Endothelial cell of umbilical vein (primary cell): Measurements from ENCODE around the gene ERGIC1. TPM values are rescaled to one million over a fixed set of nuclear protein-coding genes. Genes with fewer than 3 reads are reported as not detected.
A peak's percentile ranks its signal among the peaks of the same experiment; 100 is the strongest.
"Not testable (repeated sequence)": the region's sequence is repeated elsewhere in the genome, so short reads cannot be mapped to it uniquely, and the experiment has no call there.

Experiments
- BruUV-seq: library from RNA; stranded (reverse); fragments of 400-500 nt; replicated peaks from 2 replicates; lab custom pipeline; 2021; lab: Mats Ljungman, UMichigan
- CTCF ChIA-PET: fragments of 300-600, 350-600 bp; sonication (Branson Sonifier 250); formaldehyde crosslinking; loops from one replicate; lab custom pipeline; 2021; ENCODE audit warnings: antibody characterized with exemption, inconsistent platforms; lab: Charles Lee
- POLR2A ChIA-PET: fragments of 300-600, 350-600 bp; sonication (Branson Sonifier 250); formaldehyde crosslinking; loops from one replicate; lab custom pipeline; 2021; ENCODE audit warnings: antibody characterized with exemption, inconsistent platforms; lab: Charles Lee
- DNase-seq: peaks from one replicate; pipeline ENCODE4 v3.0.0-alpha.2; 2011; ENCODE audit warnings: low read depth, low spot score
- FAIRE-seq: peaks from 2 replicates; lab custom pipeline; 2011; peaks lifted over from hg19 to GRCh38; lab: Jason Lieb, UNC
- H2AFZ ChIP-seq: 2 replicates; pipeline ENCODE4 v1.6.0; 2012; ENCODE audit warnings: low read depth, low read length, control low read depth, inconsistent platforms
- H3K27ac ChIP-seq: 2 replicates; pipeline ENCODE4 v1.5.1; 2011; ENCODE audit warnings: low read depth, mild to moderate bottlenecking, control low read depth, low read length, moderate library complexity; ENCODE audit not compliant: insufficient read depth
- H3K27me3 ChIP-seq, 2 experiments: 2 replicates each; pipeline versions ENCODE4 v1.6.0 to v1.6.1; 2011; ENCODE audit warnings: low read length in 2 of 2, mixed read lengths in 1 of 2; ENCODE audit not compliant: control insufficient read depth in 2 of 2, insufficient read depth in 2 of 2
- H3K36me3 ChIP-seq, 2 experiments: 2 replicates in 1 of 2; 3 replicates in 1 of 2; pipeline ENCODE4 v1.5.1; 2011; ENCODE audit warnings: low read length in 2 of 2, mild to moderate bottlenecking in 1 of 2, moderate library complexity in 1 of 2; ENCODE audit not compliant: control insufficient read depth in 2 of 2, insufficient read depth in 2 of 2; ENCODE audit errors: extremely low read depth in 1 of 2
- H3K4me1 ChIP-seq: 3 replicates; pipeline ENCODE4 v1.5.1; 2011; ENCODE audit warnings: mild to moderate bottlenecking, low read length; ENCODE audit not compliant: control insufficient read depth, insufficient read depth; ENCODE audit errors: extremely low read depth
- H3K4me2 ChIP-seq: 2 replicates; pipeline ENCODE4 v1.6.1; 2011; ENCODE audit warnings: low read length, control low read depth, mixed read lengths; ENCODE audit not compliant: insufficient read depth
- H3K4me3 ChIP-seq, 3 experiments: fragments of 200-600 bp in 1 of 3; sonication (generic), shearing (Covaris generic) in 1 of 3; replicated peaks in 1 of 3; 2 replicates each; pipeline ENCODE4 v1.5.1; 2011 to 2016; ENCODE audit warnings: control low read depth in 3 of 3, low read length in 3 of 3, mild to moderate bottlenecking in 2 of 3, inconsistent platforms in 1 of 3, low read depth in 1 of 3, moderate library complexity in 1 of 3; ENCODE audit not compliant: insufficient read depth in 1 of 3
- H3K79me2 ChIP-seq: 2 replicates; pipeline ENCODE4 v1.6.0; 2012; ENCODE audit warnings: low read length, inconsistent platforms; ENCODE audit not compliant: control insufficient read depth, insufficient read depth
- H3K9ac ChIP-seq: replicated peaks from 2 replicates; pipeline ENCODE3; 2011; ENCODE audit warnings: low read length, control low read depth; ENCODE audit not compliant: insufficient read depth; ENCODE audit errors: extremely low read depth
- H3K9me1 ChIP-seq: replicated peaks from 3 replicates; pipeline ENCODE4 v1.6.0; 2011; ENCODE audit warnings: mild to moderate bottlenecking, low read length; ENCODE audit not compliant: control insufficient read depth, insufficient read depth; ENCODE audit errors: extremely low read depth
- H3K9me3 ChIP-seq: replicated peaks from 2 replicates; pipeline ENCODE4 v1.5.1; 2012; ENCODE audit warnings: low read length, inconsistent platforms; ENCODE audit not compliant: control insufficient read depth, insufficient read depth
- H4K20me1 ChIP-seq: replicated peaks from 2 replicates; pipeline ENCODE3; 2011; ENCODE audit warnings: mild to moderate bottlenecking, low read length; ENCODE audit not compliant: control insufficient read depth, insufficient read depth; ENCODE audit errors: extremely low read depth
- GATA2 ChIP-seq: IDR thresholded peaks from 2 replicates; pipeline ENCODE4 v1.7.0; 2011; ENCODE audit warnings: low read depth, mild to moderate bottlenecking, moderate library complexity, mixed read lengths, low read length; ENCODE audit not compliant: insufficient read length, insufficient read depth
- MYC ChIP-seq: IDR thresholded peaks from one replicate; pipeline ENCODE4 v1.6.1; 2011; ENCODE audit warnings: mild to moderate bottlenecking, low read depth, low read length
- dilution Hi-C: fragments of 300-500 bp; cut with MboI; formaldehyde crosslinking; loops from one replicate; pipeline ENCODE4 v1.15.0; 2019; ENCODE audit warnings: low sequenced_read_pairs; ENCODE audit not compliant: extremely low pct_ligation_motif_present
- intact Hi-C: fragments of 100-400 bp; cut with micrococcal nuclease; formaldehyde crosslinking; loops from one replicate; pipeline ENCODE4 v1.10.0; 2022
- polyA plus RNA-seq, 4 experiments: library from polyadenylated mRNA; depleted of rRNA in 3 of 4; stranded (reverse) in 3 of 4; unstranded in 1 of 4; fragments of >200 nt; gene quantifications; 2 replicates each; pipeline versions ENCODE4 v1.2.1 to v1.2.3, GENCODE V29; 2011 to 2012; ENCODE audit warnings: missing spikeins in 1 of 4
- total RNA-seq: library from RNA; stranded (reverse); gene quantifications from 2 replicates; pipeline ENCODE4 v1.2.3, GENCODE V29; 2021

Gene ERGIC1
- total and polyA plus RNA-seq, 2 donors (not counting 3 experiments of a cell fraction or from before 2014, with no cell fraction given): 105 to 109 TPM

- Histone ChIP-seq H3K79me2 (peaks cover 22% of the 10 kb centered on the region), H3K27me3 (no peaks in the 10 kb centered on the region), H3K4me1 (peaks cover 47% of the 10 kb centered on the region), H4K20me1 (no peaks in the 10 kb centered on the region), H3K9me1 (no peaks in the 10 kb centered on the region), H3K9ac (no peak overlapping the region), H3K27ac (peak overlapping the region; percentile 40), H2AFZ (no peak overlapping the region), H3K4me3 (no peak overlapping the region), H3K36me3 (no peaks in the 10 kb centered on the region), H3K4me2 (no peak overlapping the region), H3K9me3 (no peaks in the 10 kb centered on the region)
- intact Hi-C loops (no loop called here), dilution Hi-C loops (no loop called here)
- ChIA-PET POLR2A (interaction anchor here (0.6 kb wide), 1 partner anchor 117 kb away, joined by 5 read pairs; no protein-coding TSS in a partner anchor), CTCF (interaction anchor here (1.0 to 4.6 kb wide), 3 partner anchors 8 to 91 kb away, joined by 3 to 37 read pairs (median 3); partner anchors contain the start of gene DUSP1)
- no TSS peak for BruUV-seq
- TF ChIP-seq GATA2 (peak; percentile 83), MYC (no peak)
- DNase-seq (peak; percentile 49), FAIRE-seq (peak; percentile 86)
Measured at GRCh38 chr5:172862165-172862801, 28.2 kb downstream of the ERGIC1 start.

GRCh38 chr5:172864171-172864570, 30.1 kb downstream of the ERGIC1 start:
- H3K4me3 ChIP-seq, dilution Hi-C loops, FAIRE-seq, H3K9me1 ChIP-seq, H3K9me3 ChIP-seq, BruUV-seq, intact Hi-C loops, H3K27me3 ChIP-seq, POLR2A ChIA-PET, H3K36me3 ChIP-seq, H3K27ac ChIP-seq, H2AFZ ChIP-seq, CTCF ChIA-PET, H3K4me2 ChIP-seq, DNase-seq, H4K20me1 ChIP-seq, H3K9ac ChIP-seq: not testable (repeated sequence)
- Histone ChIP-seq H3K4me1 (peaks cover 50% of the 10 kb centered on the region), H3K79me2 (peaks cover 17% of the 10 kb centered on the region)
